NCI-H2227 treated with DMSO at 0.1 percent for 48 hours (cell line): ENCODE results near the gene C2orf92.
A peak's percentile ranks its signal among the peaks of the same experiment; 100 is the strongest.
"Not testable (repeated sequence)": the region's sequence is repeated elsewhere in the genome, so short reads cannot be mapped to it uniquely, and the experiment has no call there.

Experiments
- DNase-seq: peaks from one replicate; lab custom pipeline; 2025; lab: John Stamatoyannopoulos, UW

Gene C2orf92

DNA sequence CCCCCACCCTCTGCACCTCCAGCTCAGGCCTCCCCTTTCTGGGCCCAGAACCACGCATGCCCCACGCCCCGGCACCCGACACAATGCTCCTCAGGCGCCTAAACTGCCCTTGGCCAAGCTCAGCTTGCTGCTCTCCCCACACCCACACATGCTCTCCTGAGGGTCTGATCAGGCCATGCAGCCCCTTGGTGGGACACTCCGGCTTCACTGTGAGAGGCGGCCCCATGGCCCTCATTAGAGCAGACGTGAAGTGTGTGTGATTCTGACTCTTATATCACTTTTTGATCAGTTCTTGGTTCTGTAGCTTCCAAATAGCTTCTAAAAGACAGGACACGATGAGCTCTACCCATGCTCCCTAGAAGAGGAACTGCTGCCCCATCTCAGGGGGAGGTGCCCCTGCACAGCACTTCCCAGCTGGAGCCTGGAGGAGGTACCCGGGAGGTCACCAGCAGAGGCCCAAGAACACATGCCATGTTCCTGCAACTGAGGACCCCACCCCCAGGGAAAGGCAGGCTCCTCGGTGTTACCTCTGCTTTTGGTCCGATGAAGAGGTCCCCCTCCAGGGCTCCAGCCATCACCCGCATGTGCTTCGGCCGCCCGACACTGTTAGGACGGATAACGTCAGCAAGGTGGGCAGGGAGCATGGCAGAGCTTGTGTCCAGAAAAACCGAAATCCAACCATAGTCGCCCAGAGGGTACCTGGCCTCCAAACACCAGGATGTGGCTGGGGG, 9.3 kb upstream of the C2orf92 start:
- no peak for DNase-seq

- DNase-seq: no peak
Measured at GRCh38 chr2:97660775-97661389, 8.6 kb upstream of the C2orf92 start.

DNA sequence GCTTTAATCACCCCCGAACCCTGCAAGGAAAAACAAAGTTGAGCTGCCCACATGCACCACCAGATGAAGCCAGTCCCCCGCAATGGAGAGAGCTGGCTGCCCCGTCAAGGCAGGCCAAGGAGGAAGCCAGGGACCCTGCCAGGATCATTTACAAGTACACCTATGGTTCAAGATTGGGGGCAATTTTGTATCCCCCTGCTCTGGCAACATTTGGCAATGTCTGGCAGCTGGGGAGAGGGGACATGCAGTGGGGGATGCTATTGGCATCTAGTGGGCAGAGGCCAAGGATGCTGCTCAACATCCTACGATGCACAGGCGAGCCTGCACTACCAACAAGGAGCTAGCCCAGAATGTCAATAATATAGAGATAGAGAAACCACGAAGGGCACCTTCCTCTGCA, 7.6 kb upstream of the C2orf92 start:
- DNase-seq: no peak

- no peak for DNase-seq
Measured at GRCh38 chr2:97662386-97662894, 7.1 kb upstream of the C2orf92 start.

DNA sequence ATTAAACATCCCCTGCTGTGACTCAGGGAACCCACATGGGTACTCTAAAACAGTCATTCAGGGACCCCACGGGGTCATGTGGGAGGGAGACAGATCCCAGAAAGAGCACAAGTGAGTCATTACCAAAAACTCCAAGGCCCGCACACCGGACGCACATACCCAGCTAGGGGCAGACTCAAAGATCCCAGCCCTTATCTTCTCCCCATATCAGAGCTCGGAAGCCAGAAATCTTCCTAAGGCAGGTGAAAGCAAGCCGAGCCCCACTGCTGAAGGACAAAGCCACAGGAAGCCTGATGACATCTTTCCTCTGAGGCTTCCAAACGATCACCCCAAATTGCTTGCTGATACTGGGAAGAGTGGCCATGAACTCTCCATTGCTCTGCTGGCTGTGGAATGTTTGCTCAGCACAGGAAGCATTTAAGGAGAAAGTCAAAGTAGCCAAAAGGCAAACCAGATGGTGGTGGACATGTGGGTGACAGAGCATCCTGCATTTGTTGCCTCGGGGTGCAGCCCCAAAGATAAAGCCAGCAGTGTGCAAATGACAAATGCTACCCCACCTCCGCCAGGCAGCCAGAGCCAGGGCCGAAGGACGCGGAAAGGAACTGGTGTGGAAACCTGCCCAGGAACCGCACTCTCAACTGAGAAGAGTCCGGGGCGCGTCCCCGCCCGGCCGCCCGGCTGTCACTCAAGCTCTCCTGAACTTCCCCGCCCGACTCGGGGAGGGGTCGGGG, 6.5 kb upstream of the C2orf92 start:
- no peak for DNase-seq

DNA sequence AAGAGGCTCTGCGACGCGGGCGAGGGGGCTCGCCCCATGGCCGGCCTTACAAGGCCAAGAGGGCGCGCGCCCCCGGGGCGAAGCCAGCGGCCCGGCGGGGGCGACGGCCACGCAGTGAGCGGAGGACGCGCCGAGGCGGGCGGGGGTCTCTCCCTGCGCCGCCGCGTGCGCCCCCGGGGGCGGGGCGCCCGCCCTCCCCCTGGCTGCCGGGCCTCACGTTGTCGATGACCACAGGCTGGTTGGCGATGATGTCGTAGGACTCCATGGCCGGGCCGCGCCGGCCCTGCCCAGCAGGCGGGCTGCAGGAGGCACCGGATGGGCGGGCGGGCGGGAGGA, 5.9 kb upstream of the C2orf92 start:
- DNase-seq: peak; percentile 66

DNA sequence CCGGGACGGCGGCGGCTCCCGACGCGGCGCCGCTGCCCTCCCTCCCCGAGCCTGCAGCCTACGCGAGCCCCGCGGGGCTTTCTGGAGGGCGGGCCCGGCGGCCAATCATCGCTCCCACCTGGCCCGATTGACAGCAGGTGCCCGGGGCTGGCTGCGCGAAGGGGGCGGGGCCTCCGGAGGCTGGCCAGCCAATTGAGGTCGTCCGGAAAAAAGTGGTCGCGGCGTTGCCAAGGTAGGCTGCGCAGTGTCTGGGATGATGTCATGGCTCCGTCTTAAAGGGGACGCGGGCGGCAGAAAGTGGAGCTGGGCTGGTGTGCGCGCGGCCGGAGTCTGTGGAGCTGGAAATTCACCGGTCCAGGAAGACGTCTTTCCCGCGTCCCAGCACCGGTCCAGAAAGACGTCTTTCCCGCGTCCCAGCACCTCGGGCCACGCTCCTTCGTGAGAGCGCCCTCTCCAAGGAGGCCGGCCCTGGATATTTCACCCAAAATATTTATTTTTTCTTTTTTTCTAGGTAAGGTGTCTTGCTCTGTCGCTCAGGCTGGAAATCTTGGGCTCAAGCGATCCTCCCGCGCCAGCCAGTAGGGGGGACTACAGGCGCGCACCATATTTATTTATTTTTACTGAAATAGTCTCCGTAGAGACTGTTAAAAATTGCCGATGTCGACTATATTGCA, 5.4 kb upstream of the C2orf92 start, which contains the start of gene ACTR1B:
Gene ACTR1B (minus strand): TSS at position 83 of the 674 bp plus-strand sequence. CDS start 154 bp downstream, outside the sequence.
- DNase-seq: peak; percentile 99

GRCh38 chr2:97664636-97664970, 4.9 kb upstream of the C2orf92 start:
- DNase-seq: no peak

- no peak for DNase-seq
Measured at GRCh38 chr2:97670471-97670870, 958 bp downstream of the C2orf92 start.

DNA sequence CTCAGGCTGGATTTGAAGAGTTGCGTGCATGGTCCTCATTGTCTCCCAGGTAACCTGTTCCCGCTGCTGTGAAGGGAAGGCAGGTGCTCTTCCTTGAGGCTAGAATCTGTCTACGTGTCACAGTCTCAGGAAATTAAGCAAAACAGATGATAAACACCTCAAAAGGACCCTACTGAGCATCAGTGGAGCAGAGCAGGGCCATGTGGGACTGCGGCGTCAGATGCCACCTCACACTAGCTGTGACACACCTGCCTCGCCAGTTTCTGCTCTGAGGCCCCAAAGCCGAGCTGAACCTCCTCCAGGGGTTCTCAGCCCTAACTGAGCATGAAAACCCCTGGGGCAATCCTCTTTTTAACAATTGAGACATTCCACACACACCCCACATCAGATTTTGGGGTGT, 2.0 kb downstream of the C2orf92 start:
- DNase-seq: no peak

DNA sequence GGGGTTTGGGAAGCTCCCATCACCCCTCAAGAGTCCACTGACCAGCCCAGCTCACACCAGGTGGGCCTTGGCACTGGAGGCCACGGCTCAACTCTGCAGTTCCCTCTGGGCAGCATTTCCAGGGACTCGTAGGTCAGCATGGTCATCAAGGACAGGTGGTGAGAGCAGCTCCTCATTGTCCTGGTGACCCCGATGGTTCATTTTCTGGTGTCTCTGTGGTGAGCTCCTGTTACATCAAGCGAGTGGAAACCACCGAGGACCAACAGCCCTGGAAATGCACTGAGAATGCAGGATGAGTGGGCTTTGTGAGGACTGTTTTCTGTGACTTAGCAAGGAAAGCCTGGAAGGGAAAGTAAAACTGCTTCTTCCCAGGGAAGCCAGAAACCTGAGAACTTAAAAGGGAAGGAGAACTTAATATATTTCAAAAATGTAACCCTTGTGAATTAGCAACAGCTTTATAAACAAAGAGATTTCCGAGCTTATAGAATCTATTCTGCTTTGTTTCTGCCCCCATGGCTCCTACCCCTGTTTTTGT, 3.2 kb downstream of the C2orf92 start:
- DNase-seq: not testable (repeated sequence)

- DNase-seq: no peak
Measured at GRCh38 chr2:97673182-97673914, 3.8 kb downstream of the C2orf92 start.

DNA sequence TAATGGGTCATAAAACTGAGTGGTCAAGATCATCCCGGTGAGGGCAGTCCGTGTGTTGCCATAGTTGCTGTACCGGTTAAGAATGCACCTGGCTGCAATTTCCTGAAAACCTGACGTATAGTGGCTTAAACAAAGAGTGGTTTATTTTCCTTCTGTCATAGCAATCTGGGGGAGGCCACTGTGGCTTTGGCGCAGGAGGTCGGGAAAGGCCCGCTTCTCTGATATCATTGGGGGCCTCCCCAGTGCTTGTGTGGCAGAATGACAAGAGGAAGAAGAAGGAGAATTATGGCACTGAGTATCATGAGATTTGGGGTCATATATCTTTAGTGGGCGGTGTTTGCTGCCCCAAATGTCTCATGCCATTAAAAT, 4.4 kb downstream of the C2orf92 start:
- DNase-seq: no peak

DNA sequence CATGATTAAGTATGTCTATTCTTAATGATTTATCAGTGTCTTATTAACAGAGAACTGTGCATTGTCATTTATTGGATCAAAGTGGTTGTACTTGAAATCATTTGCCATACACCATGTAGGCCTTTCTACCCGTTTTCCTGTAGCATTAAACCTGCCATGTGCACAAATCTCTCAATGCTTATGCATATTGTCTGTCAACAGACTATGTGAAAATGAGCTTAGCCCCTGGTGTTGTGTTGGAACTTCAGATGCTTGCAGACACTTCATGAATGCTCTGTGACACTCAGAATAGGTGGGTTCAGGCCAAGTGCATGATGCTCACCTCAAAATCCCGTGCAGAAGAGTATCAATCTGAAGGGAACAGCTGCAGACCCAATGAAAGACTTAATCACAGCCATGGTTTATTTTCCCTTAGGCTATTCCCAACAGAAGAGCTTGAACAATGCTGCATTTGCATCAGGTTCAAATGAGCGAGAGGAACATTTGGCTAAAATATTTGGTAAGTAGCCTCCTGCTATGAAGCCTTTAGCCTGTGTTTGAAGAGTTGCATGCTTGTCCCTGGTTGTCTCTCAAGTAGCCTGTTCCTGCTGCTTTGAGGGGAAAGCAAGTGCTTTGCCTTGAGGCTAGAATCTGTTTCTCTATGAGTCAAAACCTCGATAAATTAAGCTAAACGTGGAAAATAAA, 6.1 kb downstream of the C2orf92 start:
- no peak for DNase-seq

- DNase-seq: no peak
Measured at GRCh38 chr2:97676620-97677019, 7.1 kb downstream of the C2orf92 start.

GRCh38 chr2:97677480-97677879, 8.0 kb downstream of the C2orf92 start:
- no peak for DNase-seq

- no peak for DNase-seq
Measured at GRCh38 chr2:97678298-97678697, 8.8 kb downstream of the C2orf92 start.

DNA sequence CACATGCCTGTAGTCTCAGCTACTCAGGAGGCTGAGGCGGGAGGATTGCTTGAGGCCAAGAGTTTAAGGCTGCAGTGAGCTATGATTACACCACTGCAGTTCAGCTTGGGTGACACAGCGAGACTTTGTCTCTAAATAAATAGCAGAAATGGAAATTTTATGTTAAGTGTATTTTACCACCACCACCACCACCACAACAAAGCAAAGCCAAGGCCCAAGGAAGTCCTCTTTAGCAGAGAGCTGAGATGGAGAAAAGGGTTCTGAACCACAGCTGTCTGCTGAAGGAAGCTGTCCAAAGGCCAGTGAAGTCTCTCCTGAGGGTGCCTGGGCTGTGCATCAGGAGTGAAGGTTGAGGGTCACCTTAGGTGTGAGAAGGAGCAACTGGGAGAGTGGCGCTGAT, 17.7 kb downstream of the C2orf92 start:
- not testable (repeated sequence) for DNase-seq

DNA sequence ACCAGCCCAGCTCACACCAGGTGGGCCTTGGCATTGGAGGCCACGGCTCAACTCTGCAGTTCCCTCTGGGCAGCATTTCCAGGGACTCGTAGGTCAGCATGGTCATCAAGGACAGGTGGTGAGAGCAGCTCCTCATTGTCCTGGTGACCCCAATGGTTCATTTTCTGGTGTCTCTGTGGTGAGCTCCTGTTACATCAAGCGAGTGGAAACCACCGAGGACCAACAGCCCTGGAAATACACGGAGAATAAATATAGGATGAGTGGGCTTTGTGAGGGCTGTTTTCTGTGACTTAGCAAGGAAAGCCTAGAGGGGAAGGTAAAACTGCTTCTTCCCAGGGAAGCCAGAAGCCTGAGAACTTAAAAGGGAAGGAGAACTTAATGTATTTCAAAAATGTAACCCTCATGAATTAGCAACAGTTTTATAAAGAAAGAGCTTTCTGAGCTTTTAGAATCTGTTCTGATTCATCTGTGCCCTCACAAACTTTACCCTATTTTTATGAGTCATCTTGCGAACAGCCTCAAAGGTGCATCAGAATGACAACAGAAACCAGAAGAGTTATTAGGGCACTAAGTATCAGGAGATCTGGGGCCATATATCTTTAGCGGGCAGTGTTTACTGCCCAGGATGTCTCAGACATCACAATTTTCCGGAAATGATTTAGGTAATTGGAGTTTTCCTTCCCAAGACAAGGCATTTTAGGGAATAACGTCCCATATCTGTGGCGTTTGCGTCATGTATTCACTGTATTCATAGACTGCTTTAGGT, 18.7 kb downstream of the C2orf92 start:
- DNase-seq: no peak

DNA sequence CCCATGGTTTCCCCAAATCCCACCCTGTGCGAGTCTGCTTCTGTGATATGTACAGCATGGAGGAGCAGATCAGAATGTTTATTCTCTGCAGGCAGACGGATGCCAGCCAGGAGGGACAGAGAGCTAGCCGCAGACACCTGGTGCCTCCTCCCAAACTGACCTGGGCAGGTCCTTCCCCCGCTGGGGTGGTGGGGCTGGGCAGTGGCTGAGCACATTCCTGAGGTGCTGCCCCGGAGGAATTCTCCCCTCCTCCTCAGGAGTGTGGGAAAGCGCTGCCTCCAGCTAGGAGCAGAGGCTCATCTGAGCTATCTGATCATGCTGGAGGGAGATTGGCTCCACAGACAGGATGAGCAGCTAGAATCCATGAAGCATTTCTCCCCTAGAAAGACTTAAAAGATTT, 21.7 kb downstream of the C2orf92 start:
- no peak for DNase-seq
